Measurements from ENCODE around the gene OAS2.

Gene OAS2

DNA sequence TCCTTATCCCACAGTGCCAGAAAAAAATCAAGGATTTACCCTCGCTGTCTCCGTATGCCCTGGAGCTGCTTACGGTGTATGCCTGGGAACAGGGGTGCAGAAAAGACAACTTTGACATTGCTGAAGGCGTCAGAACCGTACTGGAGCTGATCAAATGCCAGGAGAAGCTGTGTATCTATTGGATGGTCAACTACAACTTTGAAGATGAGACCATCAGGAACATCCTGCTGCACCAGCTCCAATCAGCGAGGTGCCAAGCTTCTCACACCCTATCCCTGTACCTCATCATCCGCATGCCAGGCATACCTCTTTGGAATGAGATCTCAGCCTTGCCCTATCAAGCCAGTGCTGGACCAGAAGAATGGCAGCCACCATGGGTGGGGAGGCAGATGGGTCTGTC lies 19.2 kb downstream of the OAS2 start:
- no peak overlapping the region for H3K4me3 ChIP-seq (ENCODE audit: low read depth, low read length)
- peaks cover 18% of the 10 kb centered on the region for H3K27me3 ChIP-seq (ENCODE audit: insufficient read depth, low read depth, severe bottlenecking)
- no peak overlapping the region for H3K27ac ChIP-seq
- H3K9me3 ChIP-seq (ENCODE audit: severe bottlenecking) = peaks cover 15% of the 10 kb centered on the region
- no peaks in the 10 kb centered on the region for H3K36me3 ChIP-seq
- TF ChIP-seq, protein P1, sequence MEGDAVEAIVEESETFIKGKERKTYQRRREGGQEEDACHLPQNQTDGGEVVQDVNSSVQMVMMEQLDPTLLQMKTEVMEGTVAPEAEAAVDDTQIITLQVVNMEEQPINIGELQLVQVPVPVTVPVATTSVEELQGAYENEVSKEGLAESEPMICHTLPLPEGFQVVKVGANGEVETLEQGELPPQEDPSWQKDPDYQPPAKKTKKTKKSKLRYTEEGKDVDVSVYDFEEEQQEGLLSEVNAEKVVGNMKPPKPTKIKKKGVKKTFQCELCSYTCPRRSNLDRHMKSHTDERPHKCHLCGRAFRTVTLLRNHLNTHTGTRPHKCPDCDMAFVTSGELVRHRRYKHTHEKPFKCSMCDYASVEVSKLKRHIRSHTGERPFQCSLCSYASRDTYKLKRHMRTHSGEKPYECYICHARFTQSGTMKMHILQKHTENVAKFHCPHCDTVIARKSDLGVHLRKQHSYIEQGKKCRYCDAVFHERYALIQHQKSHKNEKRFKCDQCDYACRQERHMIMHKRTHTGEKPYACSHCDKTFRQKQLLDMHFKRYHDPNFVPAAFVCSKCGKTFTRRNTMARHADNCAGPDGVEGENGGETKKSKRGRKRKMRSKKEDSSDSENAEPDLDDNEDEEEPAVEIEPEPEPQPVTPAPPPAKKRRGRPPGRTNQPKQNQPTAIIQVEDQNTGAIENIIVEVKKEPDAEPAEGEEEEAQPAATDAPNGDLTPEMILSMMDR (IDR thresholded peaks at IDR 0.05; ENCODE audit: low read depth, low read length) = no peak
- no peak for DNase-seq

DNA sequence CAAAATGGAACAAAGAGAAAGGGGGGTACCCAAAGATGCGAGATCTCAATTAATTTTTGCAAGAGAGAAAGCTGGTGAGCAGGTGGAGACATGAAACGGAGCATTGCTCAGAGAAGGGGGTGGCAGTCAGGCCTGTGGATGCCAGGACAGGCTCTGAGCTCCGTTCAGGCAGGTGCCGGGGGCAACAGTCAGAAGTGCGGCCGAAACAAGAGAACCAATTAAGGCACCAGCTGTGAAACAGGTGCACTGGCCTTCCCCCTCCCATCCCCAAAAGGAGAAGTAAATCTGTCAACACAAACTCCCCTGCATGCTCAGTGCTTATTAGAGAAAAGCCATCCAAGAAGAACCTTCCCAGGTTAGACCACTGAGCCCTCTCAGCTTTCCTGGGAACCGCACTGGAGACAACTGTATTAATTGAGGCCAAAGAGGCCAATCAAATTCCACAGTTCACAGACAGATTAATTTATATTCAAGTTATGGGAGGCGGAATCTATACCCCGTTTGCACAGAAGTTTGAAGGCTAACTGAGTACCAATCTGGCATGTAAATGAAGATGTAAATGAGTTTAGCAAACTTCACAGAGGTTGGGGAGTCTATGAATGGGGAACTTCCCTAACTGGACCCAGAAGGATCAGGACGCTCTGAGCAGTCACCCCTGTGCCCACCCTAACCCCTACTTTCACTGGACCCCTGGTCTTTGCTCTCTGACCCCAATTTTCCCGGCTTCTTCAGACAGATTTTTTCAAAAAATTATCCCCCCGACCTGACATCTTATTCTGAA lies 20.9 kb downstream of the OAS2 start:
- TF ChIP-seq, protein P1 (IDR thresholded peaks at IDR 0.05; ENCODE audit: low read depth, low read length) = no peak
- Histone ChIP-seq H3K4me3 (ENCODE audit: low read depth, low read length) (no peak overlapping the region), H3K27ac (no peak overlapping the region), H3K27me3 (ENCODE audit: insufficient read depth, low read depth, severe bottlenecking) (peaks cover 18% of the 10 kb centered on the region), H3K36me3 (no peaks in the 10 kb centered on the region), H3K9me3 (ENCODE audit: severe bottlenecking) (peaks cover 15% of the 10 kb centered on the region)
- no peak for DNase-seq

- no peak overlapping the region for H3K4me3 ChIP-seq (ENCODE audit: low read depth, low read length)
- H3K9me3 ChIP-seq (ENCODE audit: severe bottlenecking) = peaks cover 15% of the 10 kb centered on the region
- DNase-seq = no peak
- peaks cover 23% of the 10 kb centered on the region for H3K27me3 ChIP-seq (ENCODE audit: insufficient read depth, low read depth, severe bottlenecking)
- TF ChIP-seq, protein P1 (IDR thresholded peaks at IDR 0.05; ENCODE audit: low read depth, low read length) = no peak
- no peaks in the 10 kb centered on the region for H3K36me3 ChIP-seq
- no peak overlapping the region for H3K27ac ChIP-seq
Observed at GRCh38 chr12:113000433-113000832, 22.1 kb downstream of the OAS2 start.

GRCh38 chr12:113002155-113002554 lies 23.8 kb downstream of the OAS2 start:
- Histone ChIP-seq H3K27ac (no peak overlapping the region), H3K27me3 (ENCODE audit: insufficient read depth, low read depth, severe bottlenecking) (peaks cover 25% of the 10 kb centered on the region), H3K9me3 (ENCODE audit: severe bottlenecking) (peaks cover 15% of the 10 kb centered on the region), H3K4me3 (ENCODE audit: low read depth, low read length) (no peak overlapping the region), H3K36me3 (no peaks in the 10 kb centered on the region)
- TF ChIP-seq, protein P1 (IDR thresholded peaks at IDR 0.05; ENCODE audit: low read depth, low read length) = no peak
- no peak for DNase-seq

- H3K27me3 ChIP-seq (ENCODE audit: insufficient read depth, low read depth, severe bottlenecking) = peaks cover 22% of the 10 kb centered on the region
- TF ChIP-seq, protein P1 (IDR thresholded peaks at IDR 0.05; ENCODE audit: low read depth, low read length) = no peak
- no peaks in the 10 kb centered on the region for H3K36me3 ChIP-seq
Observed at GRCh38 chr12:113002676-113003075, 24.4 kb downstream of the OAS2 start.

GRCh38 chr12:113003636-113004035 lies 25.3 kb downstream of the OAS2 start:
- peaks cover 7% of the 10 kb centered on the region for H3K9me3 ChIP-seq (ENCODE audit: severe bottlenecking)
- H3K36me3 ChIP-seq = no peaks in the 10 kb centered on the region
- DNase-seq = no peak
- no peak overlapping the region for H3K4me3 ChIP-seq (ENCODE audit: low read depth, low read length)
- H3K27me3 ChIP-seq (ENCODE audit: insufficient read depth, low read depth, severe bottlenecking) = peaks cover 22% of the 10 kb centered on the region
- H3K27ac ChIP-seq = no peak overlapping the region
- TF ChIP-seq, protein P1 (IDR thresholded peaks at IDR 0.05; ENCODE audit: low read depth, low read length) = no peak

More at GRCh38 chr12:113002676-113003075, 24.4 kb downstream of the OAS2 start:
- Histone ChIP-seq H3K27ac (no peak overlapping the region), H3K9me3 (ENCODE audit: severe bottlenecking) (peaks cover 15% of the 10 kb centered on the region), H3K4me3 (ENCODE audit: low read depth, low read length) (no peak overlapping the region)
- no peak for DNase-seq
